Astrocyte of the spinal cord (primary cell): Measurements from ENCODE around the gene CCDC92B.

Source experiments
- DNase-seq: peaks from one replicate; pipeline ENCODE4 v3.0.0; 2011; ENCODE audit warnings: low read depth, low spot score
- H3K4me3 ChIP-seq: 2 replicates; pipeline ENCODE4 v1.5.1; 2011; ENCODE audit warnings: low read depth, mild to moderate bottlenecking, low read length, moderate library complexity
- CTCF ChIP-seq: IDR thresholded peaks from 2 replicates; pipeline ENCODE4 v1.5.1; 2012; ENCODE audit warnings: low read depth, mild to moderate bottlenecking, low read length, inconsistent platforms
- in situ Hi-C: cut with HindIII; loops from 2 replicates; pipeline ENCODE4 v1.10.0; 2017; ENCODE audit warnings: low sequenced_read_pairs

CCDC92B gene

GRCh38 chr17:2723997-2724783, 25.3 kb downstream of the CCDC92B start:
- in situ Hi-C loops: no loop called here
- H3K4me3 ChIP-seq: no peak overlapping the region
- no peak for DNase-seq
- TF ChIP-seq CTCF: no peak

GRCh38 chr17:2723505-2723996, 25.9 kb downstream of the CCDC92B start:
- DNase-seq: no peak
- in situ Hi-C loops: no loop called here
- no peak overlapping the region for H3K4me3 ChIP-seq
- no peak for TF ChIP-seq CTCF

- no peak for TF ChIP-seq CTCF
Observed at GRCh38 chr17:2722611-2723010, 26.8 kb downstream of the CCDC92B start.

GRCh38 chr17:2721603-2722002, 27.8 kb downstream of the CCDC92B start:
- no peak for DNase-seq
- TF ChIP-seq CTCF: no peak
- no peak overlapping the region for H3K4me3 ChIP-seq
- in situ Hi-C loops: no loop called here

More at GRCh38 chr17:2722611-2723010, 26.8 kb downstream of the CCDC92B start:
- DNase-seq: no peak
- H3K4me3 ChIP-seq: no peak overlapping the region
- in situ Hi-C loops: no loop called here

- no peak overlapping the region for H3K4me3 ChIP-seq
- no peak for DNase-seq
- in situ Hi-C loops: no loop called here
- no peak for TF ChIP-seq CTCF
Observed at GRCh38 chr17:2719861-2720260, 29.6 kb downstream of the CCDC92B start.

GRCh38 chr17:2718150-2718938, 31.1 kb downstream of the CCDC92B start:
- no peak overlapping the region for H3K4me3 ChIP-seq
- no peak for DNase-seq
- no peak for TF ChIP-seq CTCF
- in situ Hi-C loops: no loop called here
